Right cardiac atrium (tissue), 5 donors: ENCODE results near the gene NUP214. TPM values are rescaled to one million over a fixed set of nuclear protein-coding genes. Genes with fewer than 3 reads are reported as not detected.
"Not testable (repeated sequence)": the region's sequence is repeated elsewhere in the genome, so short reads cannot be mapped to it uniquely, and the experiment has no call there.

Experiments
- ATAC-seq, 2 donors: fragments of 200-7000 bp; cut with Tn5 transposase; one replicate each; pipeline versions ENCODE4 v1.8.0 to v1.9.1; 2020; ENCODE audit warnings: moderate library complexity in 2 of 2, mild to moderate bottlenecking in 1 of 2
- DNase-seq, 3 donors: peaks; one replicate each; pipeline ENCODE4 v3.0.0-alpha.2; 2020
- H3K27ac ChIP-seq: one replicate; pipeline ENCODE4 v1.5.1; 2013; ENCODE audit warnings: mild to moderate bottlenecking, low read length, control low read depth, moderate library complexity
- H3K27me3 ChIP-seq: one replicate; pipeline ENCODE4 v1.6.1; 2013; ENCODE audit not compliant: control insufficient read depth, insufficient read depth
- H3K4me1 ChIP-seq: one replicate; pipeline ENCODE4 v1.6.1; 2013; ENCODE audit warnings: low read length; ENCODE audit not compliant: control insufficient read depth, insufficient read depth
- H3K4me3 ChIP-seq: one replicate; pipeline ENCODE4 v1.5.1; 2013; ENCODE audit warnings: low read length, control low read depth
- H3K9me3 ChIP-seq: one replicate; pipeline ENCODE4 v1.6.1; 2013; ENCODE audit warnings: low read length; ENCODE audit not compliant: control insufficient read depth
- WGBS: extraction: QIAGEN DNeasy Blood & Tissue Kit; methylation state at CpG from one replicate; pipeline ENCODE4 v1.1.7; 2013; 5-methylcytosine and 5-hydroxymethylcytosine counted together
- intact Hi-C, 4 donors: fragments of 100-400 bp; cut with DNase I; formaldehyde crosslinking; loops; one replicate each; pipeline versions ENCODE4 v1.11.0 to v1.14.0; 2022 to 2023
- polyA plus RNA-seq: library from polyadenylated mRNA; stranded (reverse); fragments of 200-250 nt; gene quantifications from one replicate; pipeline ENCODE4 v1.2.3, GENCODE V29; 2013
- total RNA-seq, 4 donors: library from RNA; stranded (reverse); fragmentation: NEBNext Ultra II Directional; extraction: Animal tissue kit (Norgen Biotek cat#: 25700); gene quantifications; one replicate each; pipeline ENCODE4 v1.2.1, GENCODE V29; 2021
- donor health status: healthy with polysubstance abuse.
- donor health status: DM: no; HTN: yes; CAD: no.
- donor health status: DM: no; HTN: no; CAD: no.
- donor health status: DM: no; HTN: yes; CAD: no; lungs with severe emphysema.
- donor health status: DM: yes; HTN: yes; CAD: no.

Gene NUP214
- total and polyA plus RNA-seq, 5 donors, result 12.0 to 34.6 (median 27.5) TPM

- ATAC-seq, result peak; percentile 31 to 75
- intact Hi-C loops, result loop anchor here in 1 of 4 donors (10.0 kb wide), 1 partner anchor 89 kb away; the partner anchor contains the start of gene FAM78A
- Histone ChIP-seq H3K4me3 (no peak overlapping the region), H3K27ac (no peak overlapping the region), H3K4me1 (no peaks in the 10 kb centered on the region), H3K9me3 (no peaks in the 10 kb centered on the region), H3K27me3 (no peaks in the 10 kb centered on the region)
- DNase-seq, result no peak
- 69% methylated on average over 3 of the region's 3 CpGs for WGBS
Observed at GRCh38 chr9:131185924-131186323, 60.5 kb downstream of the NUP214 start.

- H3K27ac ChIP-seq, result peak overlapping the region; percentile 61
- 89% methylated on average over 4 of the region's 4 CpGs for WGBS
- DNase-seq, result no peak
Observed at GRCh38 chr9:131186622-131187021, 61.2 kb downstream of the NUP214 start.

GRCh38 chr9:131187957-131188356 lies 62.6 kb downstream of the NUP214 start:
- H3K4me1 ChIP-seq, result no peaks in the 10 kb centered on the region
- H3K27ac ChIP-seq, result no peak overlapping the region
- H3K4me3 ChIP-seq, result no peak overlapping the region
- intact Hi-C loops, result loop anchor here in 1 of 4 donors (10.0 kb wide), 1 partner anchor 87 kb away; the partner anchor contains the start of gene FAM78A
- no peak for DNase-seq
- no peak for ATAC-seq
- H3K9me3 ChIP-seq, result no peaks in the 10 kb centered on the region
- WGBS, result 85% methylated on average over 4 of the region's 4 CpGs
- no peaks in the 10 kb centered on the region for H3K27me3 ChIP-seq

More at GRCh38 chr9:131186622-131187021, 61.2 kb downstream of the NUP214 start:
- Histone ChIP-seq H3K27me3 (no peaks in the 10 kb centered on the region), H3K4me3 (no peak overlapping the region), H3K4me1 (no peaks in the 10 kb centered on the region), H3K9me3 (no peaks in the 10 kb centered on the region)
- no peak for ATAC-seq
- intact Hi-C loops, result loop anchor here in 1 of 4 donors (10.0 kb wide), 1 partner anchor 88 kb away; the partner anchor contains the start of gene FAM78A

GRCh38 chr9:131188976-131189375 lies 63.6 kb downstream of the NUP214 start:
- no peak for ATAC-seq
- 91% methylated on average over 3 of the region's 3 CpGs for WGBS
- no peaks in the 10 kb centered on the region for H3K9me3 ChIP-seq
- intact Hi-C loops, result loop anchor here in 1 of 4 donors (10.0 kb wide), 1 partner anchor 86 kb away; the partner anchor contains the start of gene FAM78A
- no peak overlapping the region for H3K4me3 ChIP-seq
- H3K27ac ChIP-seq, result no peak overlapping the region
- no peak for DNase-seq
- no peaks in the 10 kb centered on the region for H3K4me1 ChIP-seq
- H3K27me3 ChIP-seq, result no peaks in the 10 kb centered on the region

GRCh38 chr9:131190191-131190590 lies 64.8 kb downstream of the NUP214 start:
- 93% methylated on average over 3 of the region's 3 CpGs for WGBS
- Histone ChIP-seq H3K27me3 (no peaks in the 10 kb centered on the region), H3K9me3 (no peaks in the 10 kb centered on the region), H3K27ac (no peak overlapping the region), H3K4me3 (no peak overlapping the region), H3K4me1 (no peaks in the 10 kb centered on the region)
- ATAC-seq (no peak), DNase-seq (no peak)
- intact Hi-C loops, result no loop called here

- ATAC-seq, H3K9me3 ChIP-seq, H3K4me3 ChIP-seq, DNase-seq, H3K27ac ChIP-seq, H3K4me1 ChIP-seq, intact Hi-C loops, H3K27me3 ChIP-seq: not testable (repeated sequence)
- WGBS, result 81% methylated on average over 6 of the region's 6 CpGs
Observed at GRCh38 chr9:131191032-131191431, 65.6 kb downstream of the NUP214 start.

GRCh38 chr9:131191857-131192256 lies 66.5 kb downstream of the NUP214 start:
- ATAC-seq (no peak), DNase-seq (no peak)
- H3K9me3 ChIP-seq, result no peaks in the 10 kb centered on the region
- intact Hi-C loops, result no loop called here
- 94% methylated on average over 3 of the region's 3 CpGs for WGBS
- H3K4me1 ChIP-seq, result no peaks in the 10 kb centered on the region
- H3K27ac ChIP-seq, result no peak overlapping the region
- H3K4me3 ChIP-seq, result no peak overlapping the region
- no peaks in the 10 kb centered on the region for H3K27me3 ChIP-seq

- no peak overlapping the region for H3K27ac ChIP-seq
- no peak for ATAC-seq
- intact Hi-C loops, result no loop called here
Observed at GRCh38 chr9:131193051-131193450, 67.7 kb downstream of the NUP214 start.

GRCh38 chr9:131194762-131195161 lies 69.4 kb downstream of the NUP214 start:
- intact Hi-C loops, result no loop called here
- no peak for ATAC-seq
- no peak overlapping the region for H3K4me3 ChIP-seq

More at GRCh38 chr9:131193051-131193450, 67.7 kb downstream of the NUP214 start:
- Histone ChIP-seq H3K4me1 (no peaks in the 10 kb centered on the region), H3K27me3 (no peaks in the 10 kb centered on the region), H3K4me3 (no peak overlapping the region), H3K9me3 (no peaks in the 10 kb centered on the region)
- no peak for DNase-seq
- WGBS, result 96% methylated on average over 2 of the region's 2 CpGs

GRCh38 chr9:131197160-131197911 lies 72.0 kb downstream of the NUP214 start:
- 74% methylated on average over 11 of the region's 11 CpGs for WGBS
- no peak for ATAC-seq
- Histone ChIP-seq H3K27me3 (no peaks in the 10 kb centered on the region), H3K9me3 (no peaks in the 10 kb centered on the region), H3K4me1 (no peaks in the 10 kb centered on the region), H3K27ac (no peak overlapping the region), H3K4me3 (no peak overlapping the region)
- DNase-seq, result no peak
- intact Hi-C loops, result no loop called here

More at GRCh38 chr9:131194762-131195161, 69.4 kb downstream of the NUP214 start:
- no peaks in the 10 kb centered on the region for H3K4me1 ChIP-seq
- WGBS, result 86% methylated on average over 3 of the region's 3 CpGs
- no peak overlapping the region for H3K27ac ChIP-seq
- no peak for DNase-seq
- no peaks in the 10 kb centered on the region for H3K9me3 ChIP-seq
- no peaks in the 10 kb centered on the region for H3K27me3 ChIP-seq

- DNase-seq (peak in 1 of 3 donors; percentile 36), ATAC-seq (no peak)
- no peak overlapping the region for H3K4me3 ChIP-seq
- no peaks in the 10 kb centered on the region for H3K9me3 ChIP-seq
- intact Hi-C loops, result no loop called here
- WGBS, result 81% methylated on average over 15 of the region's 15 CpGs
- H3K4me1 ChIP-seq, result no peaks in the 10 kb centered on the region
- no peak overlapping the region for H3K27ac ChIP-seq
- no peaks in the 10 kb centered on the region for H3K27me3 ChIP-seq
Observed at GRCh38 chr9:131198041-131198715, 72.8 kb downstream of the NUP214 start.
